CD4-positive, alpha-beta memory T cell (primary cell): ENCODE data around the gene TCAF1. TPM values are rescaled to one million over a fixed set of nuclear protein-coding genes. Genes with fewer than 3 reads are reported as not detected.
"Not testable (repeated sequence)": the region's sequence is repeated elsewhere in the genome, so short reads cannot be mapped to it uniquely, and the experiment has no call there.

ENCODE experiments used
- CTCF ChIA-PET: fragments of 350-600 bp; sonication (Branson Sonifier 250); formaldehyde crosslinking; loops from one replicate; lab custom pipeline; 2021; ENCODE audit warnings: inconsistent platforms; ENCODE audit not compliant: partially characterized antibody; lab: Charles Lee
- POLR2A ChIA-PET: fragments of 350-600 bp; sonication (Branson Sonifier 250); formaldehyde crosslinking; loops from one replicate; lab custom pipeline; 2021; ENCODE audit not compliant: partially characterized antibody; lab: Charles Lee
- DNase-seq, 5 donors: peaks; one replicate each; pipeline versions ENCODE4 v3.0.0 to v3.0.0-alpha.2; 2020 to 2022; ENCODE audit warnings: mixed read lengths in 1 of 5
- H3K27ac ChIP-seq: one replicate; pipeline ENCODE4 v1.7.0; 2013; ENCODE audit warnings: low read depth, low read length
- H3K27me3 ChIP-seq: 2 replicates; pipeline ENCODE4 v1.7.0; 2013; ENCODE audit warnings: mild to moderate bottlenecking, low read length, moderate library complexity; ENCODE audit not compliant: insufficient read depth
- H3K36me3 ChIP-seq: 2 replicates; pipeline ENCODE4 v1.7.0; 2013; ENCODE audit warnings: mild to moderate bottlenecking, low read length, moderate library complexity; ENCODE audit not compliant: insufficient read depth
- H3K4me1 ChIP-seq: 2 replicates; pipeline ENCODE4 v1.7.0; 2013; ENCODE audit warnings: mild to moderate bottlenecking, low read length, moderate library complexity; ENCODE audit not compliant: insufficient read depth
- H3K4me3 ChIP-seq, 2 donors: one replicate each; pipeline ENCODE4 v1.7.0; 2013; ENCODE audit warnings: low read length in 2 of 2, mild to moderate bottlenecking in 1 of 2
- H3K9me3 ChIP-seq, 2 donors: one replicate each; pipeline ENCODE4 v1.7.0; 2013; ENCODE audit warnings: low read length in 2 of 2, control low read depth in 1 of 2; ENCODE audit not compliant: control insufficient read depth in 1 of 2
- H3K27ac Mint-ChIP-seq, 7 donors: one replicate each; pipeline ENCODE4 v1.8.0; 2020 to 2021; ENCODE audit warnings: mixed read lengths in 7 of 7, mild to moderate bottlenecking in 6 of 7, inconsistent platforms in 3 of 7, moderate library complexity in 3 of 7
- H3K27me3 Mint-ChIP-seq, 2 donors: one replicate each; pipeline ENCODE4 v1.8.0; 2020 to 2021; ENCODE audit warnings: mixed read lengths in 2 of 2
- H3K36me3 Mint-ChIP-seq, 2 donors: one replicate each; pipeline ENCODE4 v1.8.0; 2020 to 2021; ENCODE audit warnings: mixed read lengths in 2 of 2, inconsistent platforms in 1 of 2, mild to moderate bottlenecking in 1 of 2
- H3K4me1 Mint-ChIP-seq, 4 donors: one replicate each; pipeline ENCODE4 v1.8.0; 2020 to 2021; ENCODE audit warnings: mixed read lengths in 4 of 4, mild to moderate bottlenecking in 1 of 4
- H3K4me3 Mint-ChIP-seq, 8 donors: one replicate each; pipeline ENCODE4 v1.8.0; 2020 to 2021; ENCODE audit warnings: mixed read lengths in 8 of 8, mild to moderate bottlenecking in 7 of 8, moderate library complexity in 6 of 8, inconsistent platforms in 3 of 8
- H3K9me3 Mint-ChIP-seq, 8 donors: one replicate each; pipeline ENCODE4 v1.8.0; 2020 to 2021; ENCODE audit warnings: mixed read lengths in 8 of 8, mild to moderate bottlenecking in 5 of 8, inconsistent platforms in 3 of 8, moderate library complexity in 1 of 8
- intact Hi-C: fragments of 100-400 bp; cut with micrococcal nuclease; formaldehyde crosslinking; loops from one replicate; pipeline ENCODE4 v1.15.1; 2023
- polyA plus RNA-seq, 2 donors: library from polyadenylated mRNA; unstranded; fragments of 300-500 nt; fragmentation: Illumina TruSeq; gene quantifications; one replicate each; pipeline ENCODE4 v1.2.3, GENCODE V29; 2021
- total RNA-seq, 2 experiments: library from RNA; stranded (reverse); gene quantifications; one replicate each; pipeline ENCODE4 v1.2.3, GENCODE V29; 2021

Gene TCAF1
- total and polyA plus RNA-seq, 4 experiments from 2014 or later: 10.2 to 23.1 (median 16.2) TPM

DNA sequence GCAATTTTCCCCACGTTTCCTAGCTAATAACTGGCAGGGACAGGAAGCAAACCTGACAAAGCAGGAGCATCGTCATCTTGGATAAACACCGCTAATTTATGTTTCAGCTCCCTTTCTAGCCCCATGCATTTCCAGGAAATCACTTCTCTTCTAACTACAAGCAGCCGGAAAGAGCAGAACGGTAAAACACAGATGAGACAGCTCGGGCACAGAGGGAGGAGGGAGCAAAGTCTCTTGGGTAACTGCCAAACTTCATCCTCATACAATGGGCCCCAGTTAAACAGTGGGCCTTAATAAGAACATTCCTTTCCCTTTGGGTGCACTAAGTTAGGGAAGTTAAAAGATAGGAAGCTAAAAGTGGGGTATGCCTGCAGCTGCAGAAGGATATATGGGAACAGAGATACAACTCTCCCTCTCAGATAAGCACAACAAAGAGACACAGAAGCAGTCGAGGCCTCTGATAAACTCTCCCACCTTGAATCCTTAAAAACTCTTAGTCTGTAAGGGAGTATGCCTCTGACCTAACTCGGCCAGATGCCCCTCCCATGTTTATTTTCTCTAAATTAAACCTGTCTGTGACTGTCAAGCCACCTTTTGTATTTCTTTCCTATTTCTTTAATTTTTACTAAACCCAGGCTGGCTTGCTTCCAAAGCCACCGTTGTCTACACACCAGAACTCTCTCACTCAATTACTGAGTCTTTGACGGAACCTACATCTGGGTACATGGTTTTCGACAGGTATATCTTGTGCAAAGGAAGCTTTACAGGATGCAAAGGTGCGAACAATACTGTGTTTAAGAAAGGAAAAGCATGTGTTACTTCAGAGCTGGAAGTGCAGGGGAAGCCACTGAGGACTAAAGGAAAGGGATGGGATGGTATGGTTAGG lies 80.3 kb downstream of the TCAF1 start:
- CTCF ChIA-PET, H3K27me3 ChIP-seq, H3K4me3 ChIP-seq, H3K9me3 Mint-ChIP-seq, H3K36me3 ChIP-seq, H3K4me1 Mint-ChIP-seq, H3K9me3 ChIP-seq, H3K4me3 Mint-ChIP-seq, POLR2A ChIA-PET, H3K4me1 ChIP-seq, H3K27ac ChIP-seq, H3K27me3 Mint-ChIP-seq, H3K36me3 Mint-ChIP-seq, H3K27ac Mint-ChIP-seq, intact Hi-C loops: not testable (repeated sequence)
- peak in 3 of 5 donors; percentile 4 to 34 (median 9) for DNase-seq

DNA sequence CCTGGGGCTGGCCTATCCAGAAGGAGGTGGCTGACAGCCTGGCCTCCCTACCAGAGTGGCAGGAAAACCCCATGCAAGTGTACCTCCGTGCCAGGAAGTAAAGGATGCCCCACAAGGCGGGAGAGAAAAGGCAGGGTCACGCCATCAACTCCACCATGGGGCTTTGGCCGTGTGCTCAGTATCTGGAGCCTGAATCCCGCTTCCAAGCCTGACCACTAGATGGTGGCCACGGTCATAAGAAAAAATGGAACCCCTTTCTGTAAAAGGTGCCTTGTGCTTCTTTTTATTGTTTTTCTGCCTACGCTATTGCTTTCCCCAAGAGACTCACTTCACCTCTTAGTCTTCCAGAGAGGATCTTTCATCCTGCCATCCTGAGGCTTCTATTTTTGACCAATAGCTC lies 84.1 kb downstream of the TCAF1 start:
- POLR2A ChIA-PET, H3K36me3 ChIP-seq, CTCF ChIA-PET, H3K9me3 ChIP-seq, intact Hi-C loops, H3K27me3 Mint-ChIP-seq, H3K27me3 ChIP-seq, H3K27ac Mint-ChIP-seq, H3K4me1 ChIP-seq, H3K36me3 Mint-ChIP-seq, H3K9me3 Mint-ChIP-seq, H3K4me3 Mint-ChIP-seq, H3K27ac ChIP-seq, H3K4me1 Mint-ChIP-seq, H3K4me3 ChIP-seq, DNase-seq: not testable (repeated sequence)

DNA sequence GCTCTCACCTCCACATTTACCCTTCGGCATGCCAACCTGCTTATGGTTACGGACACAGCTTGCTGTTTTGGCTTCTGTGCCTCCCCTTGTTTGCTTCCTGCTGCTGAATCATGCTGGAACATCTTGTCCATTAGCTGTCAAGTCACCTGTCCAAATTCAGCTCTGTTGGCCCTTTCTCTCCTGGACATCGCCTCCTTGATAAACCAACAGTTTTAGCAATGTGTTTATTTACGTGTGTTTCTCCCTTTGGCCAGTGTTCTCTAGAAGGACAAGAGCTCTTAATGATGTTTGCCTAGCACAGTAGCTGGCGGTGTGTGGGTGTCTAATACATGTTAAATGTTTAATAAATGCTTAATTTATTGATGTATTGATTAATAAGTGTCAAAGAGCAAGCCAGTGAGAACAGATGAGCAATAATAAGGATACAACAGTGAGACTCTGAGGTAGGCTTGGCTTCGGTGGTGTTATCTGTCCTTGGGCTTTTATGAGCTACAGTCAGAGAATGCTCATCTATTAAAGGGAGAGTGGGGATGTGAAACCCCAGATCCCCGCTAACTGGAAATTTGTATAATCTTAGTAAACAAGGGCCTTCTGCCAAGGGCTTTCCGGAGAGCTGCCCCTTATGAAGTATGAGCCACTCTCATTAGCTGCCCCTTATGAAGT lies 85.4 kb downstream of the TCAF1 start:
- intact Hi-C loops, H3K4me3 Mint-ChIP-seq, H3K4me1 Mint-ChIP-seq, H3K9me3 Mint-ChIP-seq, DNase-seq, H3K9me3 ChIP-seq, H3K36me3 Mint-ChIP-seq, H3K36me3 ChIP-seq, H3K4me1 ChIP-seq, POLR2A ChIA-PET, H3K27me3 ChIP-seq, H3K27ac Mint-ChIP-seq, CTCF ChIA-PET, H3K4me3 ChIP-seq, H3K27ac ChIP-seq, H3K27me3 Mint-ChIP-seq: not testable (repeated sequence)

DNA sequence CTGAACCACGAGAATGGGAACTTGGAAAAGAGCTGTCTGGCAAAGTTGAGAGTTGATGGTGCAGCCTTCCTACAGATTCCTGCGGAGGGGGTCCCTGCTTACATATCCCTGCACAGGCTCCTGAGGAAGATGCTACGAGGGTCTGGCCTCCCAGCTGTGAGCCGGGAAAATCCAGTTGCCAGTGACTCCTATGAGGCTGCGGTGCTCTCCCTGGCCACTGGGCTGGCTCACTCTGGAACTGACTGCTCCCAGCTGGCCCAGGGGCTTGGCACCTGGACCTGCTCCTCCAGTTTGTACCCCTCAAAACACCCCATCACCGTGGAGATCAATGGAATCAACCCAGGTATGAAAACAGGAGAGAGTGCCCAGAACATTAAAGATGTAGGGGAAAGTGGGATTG lies 91.3 kb downstream of the TCAF1 start:
- H3K27me3 Mint-ChIP-seq, H3K36me3 Mint-ChIP-seq, DNase-seq, H3K27me3 ChIP-seq, H3K27ac ChIP-seq, CTCF ChIA-PET, H3K36me3 ChIP-seq, H3K9me3 ChIP-seq, H3K9me3 Mint-ChIP-seq, H3K4me3 ChIP-seq, intact Hi-C loops, H3K4me1 ChIP-seq, H3K27ac Mint-ChIP-seq, POLR2A ChIA-PET, H3K4me1 Mint-ChIP-seq, H3K4me3 Mint-ChIP-seq: not testable (repeated sequence)

DNA sequence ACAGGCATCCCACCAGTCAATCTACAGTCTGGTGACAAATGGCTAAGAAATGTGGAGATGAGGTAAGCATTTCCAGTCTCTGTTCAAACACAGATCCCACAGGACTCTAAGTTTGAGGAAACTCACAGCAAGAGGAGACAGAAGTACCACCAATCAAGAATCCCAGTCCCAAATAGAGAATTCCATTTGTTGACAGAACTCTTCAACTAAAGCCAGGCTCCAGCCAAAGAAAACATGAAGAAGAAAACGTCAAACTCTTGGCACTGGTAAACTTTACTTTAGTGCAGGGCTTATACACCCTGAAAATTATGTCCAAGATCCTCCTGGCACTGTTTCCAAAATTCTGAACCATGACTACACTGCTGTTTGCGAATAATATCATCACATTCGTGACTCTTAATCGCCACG lies 95.3 kb downstream of the TCAF1 start:
- H3K36me3 ChIP-seq, DNase-seq, H3K27me3 Mint-ChIP-seq, H3K27ac Mint-ChIP-seq, H3K27ac ChIP-seq, H3K36me3 Mint-ChIP-seq, CTCF ChIA-PET, H3K4me3 Mint-ChIP-seq, H3K4me1 ChIP-seq, H3K9me3 ChIP-seq, H3K27me3 ChIP-seq, H3K4me3 ChIP-seq, POLR2A ChIA-PET, H3K4me1 Mint-ChIP-seq, H3K9me3 Mint-ChIP-seq, intact Hi-C loops: not testable (repeated sequence)

Other genes with a start within 250 kb of the TCAF1 start
- 1 to 10 TPM; 2.5 to 3.8 TPM for gene CTAGE6, start 144.5 kb downstream of the TCAF1 start, total RNA-seq
- under 1 TPM in 1 of 2 donors, not detected in 1; 0.40 TPM for gene CTAGE6, start 144.5 kb downstream of the TCAF1 start, polyA plus RNA-seq
- not detected for gene OR2F2, start 33.1 kb upstream of the TCAF1 start, total RNA-seq
- not detected for gene OR2F2, start 33.1 kb upstream of the TCAF1 start, polyA plus RNA-seq
- not detected for gene OR2F1, start 52.7 kb upstream of the TCAF1 start, total RNA-seq
- gene OR2F1, start 52.7 kb upstream of the TCAF1 start, polyA plus RNA-seq: not detected
- not detected for gene OR6B1, start 98.1 kb upstream of the TCAF1 start, total RNA-seq
- not detected for gene OR6B1, start 98.1 kb upstream of the TCAF1 start, polyA plus RNA-seq
- not detected for gene OR2A5, start 146.8 kb upstream of the TCAF1 start, total RNA-seq
- gene OR2A5, start 146.8 kb upstream of the TCAF1 start, polyA plus RNA-seq: not detected
- gene OR2A25, start 167.6 kb upstream of the TCAF1 start, total RNA-seq: not detected
- gene OR2A25, start 167.6 kb upstream of the TCAF1 start, polyA plus RNA-seq: not detected
- gene OR2A12, start 184.1 kb upstream of the TCAF1 start, total RNA-seq: not detected
- gene OR2A12, start 184.1 kb upstream of the TCAF1 start, polyA plus RNA-seq: not detected
- gene OR2A2, start 207.4 kb upstream of the TCAF1 start, total RNA-seq: not detected
- not detected for gene OR2A2, start 207.4 kb upstream of the TCAF1 start, polyA plus RNA-seq
- gene OR2A14, start 221.0 kb upstream of the TCAF1 start, total RNA-seq: not detected
- gene OR2A14, start 221.0 kb upstream of the TCAF1 start, polyA plus RNA-seq: not detected